IPS-18c (cell line): ENCODE results near the gene FUS.
"Not testable (repeated sequence)": the region's sequence is repeated elsewhere in the genome, so short reads cannot be mapped to it uniquely, and the experiment has no call there.

Experiments used
- H3K4me3 ChIP-seq: 2 replicates; pipeline ENCODE4 v1.7.0; 2013; ENCODE audit warnings: low read depth, mild to moderate bottlenecking, low read length, moderate library complexity; ENCODE audit not compliant: insufficient read depth
- H3K9me3 ChIP-seq: one replicate; pipeline ENCODE4 v1.6.1; 2013; ENCODE audit warnings: mild to moderate bottlenecking, low read length, moderate library complexity; ENCODE audit not compliant: control insufficient read depth, insufficient read depth

The FUS gene

DNA sequence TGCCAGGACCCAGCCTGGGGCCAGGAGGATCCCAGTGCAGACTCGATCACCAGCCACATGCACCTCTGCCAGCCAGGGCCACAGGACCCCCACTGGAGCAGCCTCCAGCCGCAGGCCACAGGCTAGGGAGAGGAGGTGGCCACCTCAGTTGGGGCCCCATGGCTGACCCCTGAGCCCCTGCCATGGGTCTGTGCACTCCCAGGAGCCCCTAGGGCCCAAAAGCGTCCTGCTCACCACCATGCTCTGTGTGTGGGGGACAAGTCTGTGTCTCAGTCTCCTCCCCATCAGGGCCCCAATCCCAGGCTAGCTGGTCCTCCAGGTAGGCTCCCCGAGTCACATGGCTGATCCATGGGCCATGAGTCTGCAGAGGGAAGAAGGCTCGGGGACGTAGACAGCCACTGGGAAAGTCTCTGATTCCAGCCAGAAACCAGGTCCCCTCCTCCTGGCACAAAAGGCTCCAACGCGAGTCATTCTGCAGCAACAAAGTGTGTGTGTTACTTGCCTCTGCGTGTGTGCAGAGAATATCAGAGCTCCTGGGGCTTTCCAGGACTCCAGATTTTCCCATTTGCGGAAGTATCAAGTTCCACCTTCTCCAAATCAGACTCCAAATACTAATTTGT, 38.3 kb upstream of the FUS start:
- Histone ChIP-seq H3K9me3 (no peaks in the 10 kb centered on the region), H3K4me3 (peak overlapping the region; percentile 31)

DNA sequence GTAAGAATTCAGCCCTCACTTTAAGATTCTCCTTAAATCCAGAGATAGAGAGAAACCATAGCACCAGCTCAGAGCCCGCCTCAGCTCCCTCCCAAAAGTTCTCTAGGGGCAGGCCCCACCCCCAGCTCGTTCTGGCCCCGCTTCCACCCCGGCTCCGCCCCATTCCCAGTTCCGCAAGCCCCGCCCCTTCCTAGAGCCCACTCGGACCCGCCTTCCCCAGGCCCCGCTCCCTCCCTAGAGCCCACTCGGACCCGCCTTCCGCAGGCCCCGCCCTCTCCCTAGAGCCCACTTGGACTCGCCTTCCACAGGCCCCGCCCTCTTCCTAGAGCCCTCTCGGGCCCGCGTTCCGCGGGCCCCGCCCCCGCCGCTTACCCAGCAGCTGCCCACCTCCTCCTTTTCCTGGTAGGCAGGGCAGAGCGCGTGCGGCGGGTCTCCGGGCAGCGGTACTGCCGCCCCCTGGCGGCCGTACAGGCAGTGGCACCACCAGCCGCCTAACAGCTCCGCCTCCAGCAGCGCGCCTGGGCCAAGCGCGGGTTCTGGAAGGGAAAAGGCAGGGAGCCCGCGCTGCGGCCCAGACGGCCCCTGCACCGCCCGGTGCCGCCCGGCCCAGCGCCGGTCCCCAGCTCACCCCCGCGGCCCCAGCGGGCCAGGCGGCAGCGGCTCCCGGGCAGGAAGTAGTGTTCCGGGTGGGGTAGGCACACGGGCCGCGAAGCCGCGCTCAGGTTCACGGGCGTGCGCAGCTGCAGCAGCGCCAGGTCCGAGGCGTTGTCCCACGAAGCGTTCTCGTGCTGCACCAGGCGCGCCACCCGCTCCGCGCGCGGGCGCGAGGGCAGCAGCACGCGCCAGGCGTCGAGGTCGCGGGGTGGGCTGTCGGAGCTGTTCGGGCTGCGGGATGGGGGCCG, 37.6 kb upstream of the FUS start:
- Histone ChIP-seq H3K9me3 (no peaks in the 10 kb centered on the region), H3K4me3 (peak overlapping the region; percentile 36; the same call in 1 of the 2 replicates)

DNA sequence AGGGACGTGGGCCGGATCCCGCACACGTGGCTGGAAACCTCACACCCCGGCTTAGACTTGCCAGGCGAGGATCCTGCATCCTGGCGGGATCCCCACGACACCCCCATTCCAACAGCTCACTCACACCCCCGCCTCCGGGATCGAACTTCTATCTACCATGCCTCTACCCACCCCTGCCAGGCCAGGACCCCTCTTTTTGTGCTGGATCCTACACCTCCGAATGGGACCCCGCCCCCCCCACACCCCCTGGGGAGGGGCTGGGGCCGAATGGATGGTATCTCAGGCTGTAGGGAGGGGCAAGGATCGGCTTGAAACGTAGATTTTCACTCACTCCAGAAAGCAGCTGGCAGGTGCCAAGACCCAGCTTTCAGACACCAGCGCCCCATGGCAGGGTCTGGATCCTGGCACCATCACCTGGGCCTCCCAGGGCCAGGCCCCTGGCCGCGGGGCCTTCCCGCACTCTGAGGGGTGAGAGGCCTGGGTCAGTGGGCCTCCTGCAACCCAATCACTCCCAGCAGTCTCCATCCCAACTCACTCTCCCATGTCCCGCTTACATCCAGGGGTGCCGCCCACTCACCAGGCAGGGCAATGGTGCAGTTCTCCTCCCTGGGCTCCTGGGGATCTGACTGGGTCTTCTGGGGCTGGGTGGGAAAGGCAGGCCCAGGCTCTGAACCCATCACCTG, 36.8 kb upstream of the FUS start:
- H3K9me3 ChIP-seq: no peaks in the 10 kb centered on the region
- 0 out of 2 replicates have a peak overlapping the region, but pooled peaks have one; percentile 36 for H3K4me3 ChIP-seq

- H3K9me3 ChIP-seq: no peaks in the 10 kb centered on the region
- no peak overlapping the region for H3K4me3 ChIP-seq
Observed at GRCh38 chr16:31143694-31144148, 36.2 kb upstream of the FUS start.

DNA sequence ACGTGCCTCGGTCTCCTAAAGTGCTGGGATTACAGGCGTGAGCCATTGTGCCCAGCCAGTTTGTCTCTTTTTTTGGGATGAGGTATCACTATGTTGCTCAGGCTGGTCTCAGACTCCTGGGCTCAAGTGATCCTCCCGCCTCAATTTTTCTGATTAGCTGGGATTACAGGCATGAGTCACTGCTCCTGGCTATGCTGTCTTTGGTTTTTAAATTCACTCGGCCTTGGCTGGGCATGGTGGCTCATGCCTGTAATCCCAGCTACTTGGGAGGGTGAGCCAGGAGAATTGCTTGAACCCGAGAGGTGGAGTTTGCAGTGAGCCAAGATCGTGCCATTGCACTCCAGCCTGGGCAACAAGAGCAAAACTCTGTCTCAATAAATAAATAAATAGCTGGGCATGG, 35.5 kb upstream of the FUS start:
- H3K4me3 ChIP-seq, H3K9me3 ChIP-seq: not testable (repeated sequence)

GRCh38 chr16:31145398-31145990, 34.4 kb upstream of the FUS start:
- Histone ChIP-seq H3K4me3 (no peak overlapping the region), H3K9me3 (no peaks in the 10 kb centered on the region)

DNA sequence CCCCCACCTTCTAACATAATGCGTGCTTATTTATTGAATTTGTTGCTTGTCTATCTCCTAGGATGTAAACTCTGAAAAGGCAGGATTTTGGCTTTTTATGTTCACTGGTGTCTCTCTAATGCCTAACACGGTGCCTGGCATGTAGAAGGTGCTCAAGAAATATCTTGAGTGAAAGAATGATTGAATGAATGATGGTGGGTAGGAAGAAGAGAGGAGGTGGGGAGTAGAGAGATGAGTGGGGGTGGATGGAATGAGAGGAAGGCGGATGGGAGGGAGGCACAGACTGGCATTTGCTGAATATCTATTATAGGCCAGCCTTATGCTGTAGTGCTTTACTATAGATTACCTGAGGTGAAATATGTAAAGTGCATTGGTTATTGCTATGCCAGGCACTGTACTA, 32.4 kb upstream of the FUS start:
- H3K9me3 ChIP-seq: no peaks in the 10 kb centered on the region
- no peak overlapping the region for H3K4me3 ChIP-seq

DNA sequence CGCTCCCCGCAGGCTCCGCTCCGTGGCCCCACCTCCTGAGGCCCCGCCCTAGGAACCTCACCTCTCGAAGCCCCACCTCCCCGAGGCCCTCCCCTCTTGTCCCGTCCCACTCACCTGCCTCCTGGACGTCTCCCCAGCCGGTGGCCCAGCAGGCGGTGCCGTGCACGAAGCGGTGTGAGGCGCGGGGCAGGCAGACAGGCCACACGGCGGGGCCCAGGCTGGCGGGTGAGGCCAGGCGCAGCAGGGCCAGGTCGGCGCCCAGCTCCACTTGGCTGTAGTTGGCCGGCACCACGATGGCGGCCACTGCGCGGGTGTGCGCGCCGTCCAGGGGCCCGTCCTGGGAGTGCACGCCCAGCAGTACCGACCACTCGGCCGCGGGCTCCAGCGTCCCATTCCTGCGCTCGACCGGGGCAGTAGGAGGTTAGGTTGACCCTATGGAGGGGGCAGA, 31.6 kb upstream of the FUS start:
- peak overlapping the region; percentile 17; the same call in 1 of the 2 replicates for H3K4me3 ChIP-seq
- no peaks in the 10 kb centered on the region for H3K9me3 ChIP-seq

GRCh38 chr16:31148896-31149295, 31.0 kb upstream of the FUS start:
- Histone ChIP-seq H3K4me3 (no peak overlapping the region; the same call in 1 of the 2 replicates), H3K9me3 (no peaks in the 10 kb centered on the region)

DNA sequence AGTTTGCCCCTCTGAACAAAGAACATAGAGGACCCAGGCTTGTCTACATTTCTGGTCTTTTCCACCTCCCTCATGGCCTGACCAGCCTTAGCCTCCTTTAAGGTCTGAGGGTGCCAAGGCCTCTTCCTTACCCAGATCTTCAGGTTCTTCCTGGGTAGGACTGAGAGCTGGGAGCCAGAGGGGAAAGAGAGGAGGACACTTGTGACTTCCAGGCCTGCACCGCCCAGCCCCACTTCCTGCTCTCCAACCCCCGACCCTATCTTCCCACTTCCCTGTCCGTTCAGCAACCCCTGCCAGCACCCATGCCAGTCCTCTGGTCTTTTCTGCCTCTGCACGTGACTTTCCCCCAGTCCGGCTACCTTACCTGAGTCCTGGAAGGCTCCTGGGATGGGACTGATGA, 30.6 kb upstream of the FUS start:
- H3K4me3 ChIP-seq: no peak overlapping the region

GRCh38 chr16:31149894-31150890, 29.7 kb upstream of the FUS start, which contains the start of gene PRSS36:
TSS of gene PRSS36 (minus strand) at chr16:31150066. CDS start at chr16:31150035, 31 bp downstream.
- Histone ChIP-seq H3K4me3 (no peak within 1 kb of the TSS), H3K9me3 (no peaks in the 10 kb centered on the region)

More for the DNA sequence above, 30.6 kb upstream of the FUS start:
- no peaks in the 10 kb centered on the region for H3K9me3 ChIP-seq

DNA sequence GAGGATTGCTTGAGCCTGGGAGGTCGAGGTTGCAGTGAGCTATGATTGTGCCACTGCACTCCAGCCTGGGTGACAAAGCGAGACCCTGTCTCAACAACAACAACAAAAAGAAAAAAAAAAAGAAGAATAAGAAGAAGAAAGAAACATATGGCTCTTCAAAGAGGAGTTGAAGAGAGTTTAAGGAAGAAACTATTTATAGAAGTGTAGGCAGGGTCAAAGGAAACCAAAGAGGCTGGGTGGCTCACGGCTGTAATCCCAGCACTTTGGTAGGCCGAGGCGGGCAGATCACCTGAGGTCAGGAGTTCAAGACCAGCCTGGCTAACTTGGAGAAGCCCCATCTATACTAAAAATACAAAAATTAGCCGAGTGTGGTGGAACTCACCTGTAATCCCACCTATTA, 29.0 kb upstream of the FUS start:
- H3K9me3 ChIP-seq, H3K4me3 ChIP-seq: not testable (repeated sequence)

GRCh38 chr16:31157136-31157535, 22.8 kb upstream of the FUS start:
- no peak overlapping the region for H3K4me3 ChIP-seq
- H3K9me3 ChIP-seq: no peaks in the 10 kb centered on the region

GRCh38 chr16:31167315-31167714, 12.6 kb upstream of the FUS start:
- no peaks in the 10 kb centered on the region for H3K9me3 ChIP-seq
- H3K4me3 ChIP-seq: no peak overlapping the region

DNA sequence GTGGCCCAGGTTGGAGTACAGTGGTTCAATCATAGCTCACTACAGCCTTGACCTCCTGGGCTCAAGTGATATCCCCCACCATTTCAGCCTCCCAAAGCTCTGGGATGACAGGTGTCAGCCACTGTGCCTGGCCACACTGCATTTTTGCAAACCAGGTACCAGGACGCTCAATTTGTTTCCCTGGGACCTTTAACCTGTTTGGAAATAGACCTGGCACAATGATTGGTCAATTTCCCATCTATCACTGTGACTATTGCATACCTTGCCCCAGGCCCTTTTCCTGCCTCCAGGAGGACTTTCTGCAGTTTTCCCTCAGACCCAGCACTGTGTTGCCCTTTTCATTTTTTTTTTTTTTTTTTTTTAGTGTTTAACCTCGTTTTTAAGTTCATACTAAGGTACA, 11.1 kb upstream of the FUS start:
- H3K4me3 ChIP-seq: no peak overlapping the region

GRCh38 chr16:31170048-31170447, 9.9 kb upstream of the FUS start:
- H3K4me3 ChIP-seq, H3K9me3 ChIP-seq: not testable (repeated sequence)

More for the DNA sequence above, 11.1 kb upstream of the FUS start:
- no peaks in the 10 kb centered on the region for H3K9me3 ChIP-seq
